PFSK-1 (cell line): ENCODE data around the gene S100A11.

Experiments
- FOXP2 ChIP-seq: optimal IDR thresholded peaks from 2 replicates; pipeline ENCODE3; 2011; ENCODE audit warnings: borderline replicate concordance, control low read depth, inconsistent platforms; ENCODE audit not compliant: insufficient read depth; ENCODE audit errors: extremely low read length, extremely low read depth
- POLR2AphosphoS5 ChIP-seq: IDR thresholded peaks from 2 replicates; pipeline ENCODE4 v1.6.1; 2012; ENCODE audit warnings: low read depth, mild to moderate bottlenecking, control low read depth, low read length, moderate library complexity
- REST ChIP-seq, 2 experiments: IDR thresholded peaks; 2 replicates each; pipeline versions ENCODE4 v1.6.1 to v1.8.0; 2011 to 2012; ENCODE audit warnings: low read depth in 2 of 2, low read length in 2 of 2, control low read depth in 1 of 2, inconsistent platforms in 1 of 2, mild to moderate bottlenecking in 1 of 2, moderate library complexity in 1 of 2; ENCODE audit not compliant: insufficient read depth in 1 of 2
- SIN3A ChIP-seq: IDR thresholded peaks from 2 replicates; pipeline ENCODE4 v1.6.1; 2012; ENCODE audit warnings: mild to moderate bottlenecking, low read length, moderate library complexity, borderline replicate concordance; ENCODE audit not compliant: insufficient read depth
- TAF1 ChIP-seq: IDR thresholded peaks from 2 replicates; pipeline ENCODE4 v1.6.1; 2012; ENCODE audit warnings: low read length, control low read depth, borderline replicate concordance; ENCODE audit not compliant: insufficient read depth

DNA sequence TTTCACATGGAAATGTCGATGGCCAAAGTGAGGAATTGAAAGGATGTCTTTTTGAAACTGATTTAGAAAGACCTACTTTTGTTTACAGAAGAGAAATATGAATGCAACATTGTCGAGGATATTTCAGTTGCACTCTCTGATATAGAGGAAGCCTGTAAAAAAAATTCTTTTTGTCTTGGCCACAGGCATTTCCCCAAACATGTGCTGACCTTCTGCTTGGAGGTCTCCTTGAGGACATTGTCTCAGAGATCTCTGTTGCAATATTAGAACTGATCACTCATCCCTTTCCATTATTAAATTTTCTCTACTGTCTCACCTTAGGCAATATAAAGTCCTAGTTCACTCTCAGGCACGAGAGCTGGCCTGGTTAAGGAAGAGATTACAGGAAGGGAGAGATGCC, 16.0 kb downstream of the S100A11 start:
- TF ChIP-seq SIN3A (no peak), TAF1 (no peak), POLR2AphosphoS5 (no peak), REST (IDR thresholded peaks at IDR 0.05; ENCODE audit: insufficient read depth in 1 of 2, low read depth in 2 of 2, low read length in 2 of 2) (no peak), FOXP2 (no peak)
